Lower leg skin (tissue), 3 donors: Measurements from ENCODE around the gene ERICH4.
A peak's percentile ranks its signal among the peaks of the same experiment; 100 is the strongest.

ENCODE experiments used
- CTCF ChIP-seq, 3 donors: fragments of 450-650 bp; IDR thresholded peaks; one replicate each; pipeline ENCODE4 v1.5.1; 2016; ENCODE audit warnings: antibody characterized with exemption in 3 of 3, mild to moderate bottlenecking in 3 of 3, moderate library complexity in 2 of 3
- POLR2A ChIP-seq, 2 donors: fragments of 450-650 bp; IDR thresholded peaks; one replicate each; pipeline ENCODE4 v1.6.1; 2016 to 2017; ENCODE audit warnings: antibody characterized with exemption in 2 of 2, mild to moderate bottlenecking in 1 of 2, moderate library complexity in 1 of 2

- TF ChIP-seq CTCF (IDR thresholded peaks at IDR 0.05) (peak in 1 of 3 donors; percentile 83), POLR2A (IDR thresholded peaks at IDR 0.05) (no peak)
These were observed 6.3 kb downstream of the ERICH4 start for GRCh38 chr19:41449079-41449864.
